Measurements from ENCODE around the gene ARPC1B. TPM values are rescaled to one million over a fixed set of nuclear protein-coding genes. Genes with fewer than 3 reads are reported as not detected.

Gene ARPC1B
- total RNA-seq: 100 to 1,000 TPM; 549 to 734 TPM

DNA sequence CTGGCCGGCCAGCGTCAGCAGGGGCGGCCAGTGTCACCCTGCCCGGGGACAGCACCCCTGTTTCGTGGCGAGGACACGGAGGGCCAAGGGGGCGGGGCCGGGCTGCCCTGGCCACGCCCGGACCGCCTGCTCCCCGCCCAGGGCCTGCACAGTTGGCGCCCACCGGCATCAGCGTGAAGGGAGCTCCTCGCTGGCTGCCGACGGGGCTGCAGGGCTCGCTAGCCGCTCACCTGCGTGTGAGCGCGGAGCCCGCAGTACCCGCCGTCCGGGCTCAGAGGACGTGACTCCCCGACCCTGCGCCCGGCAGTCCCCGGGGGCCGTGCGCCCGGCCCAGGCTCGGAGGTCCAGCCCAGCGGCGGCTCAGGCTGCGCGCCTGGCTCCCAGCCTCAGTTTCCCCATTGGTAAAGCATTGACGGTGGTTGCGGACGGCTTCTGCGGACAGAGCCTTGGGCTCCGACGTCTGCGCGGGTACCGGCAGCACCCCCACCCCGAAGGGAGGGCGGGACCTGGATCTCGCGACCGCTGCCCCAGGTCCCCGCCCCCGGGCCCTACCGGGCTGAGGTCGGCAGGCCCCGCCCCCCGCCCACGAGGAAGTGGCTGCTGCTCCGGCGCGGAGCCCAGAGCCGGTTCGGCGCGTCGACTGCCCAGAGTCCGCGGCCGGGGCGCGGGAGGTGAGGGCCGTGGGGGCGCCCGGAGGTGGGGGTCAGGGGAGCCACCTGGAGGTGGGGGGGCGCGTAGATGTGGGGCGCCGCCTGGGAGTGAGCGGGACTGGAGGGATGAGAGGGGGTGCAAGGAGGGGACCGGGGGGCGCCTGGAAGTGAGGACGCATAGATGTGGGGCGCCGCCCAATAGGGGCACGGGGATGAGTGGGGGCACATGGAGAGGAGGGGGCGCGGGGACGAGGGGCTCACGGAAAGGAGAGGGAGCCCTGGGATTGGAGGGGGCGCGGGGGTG, at the start of gene ARPC1B:
TSS of gene ARPC1B (plus strand) at position 620 of the 954 bp plus-strand sequence. CDS start 10,985 bp downstream, outside the sequence.

DNA sequence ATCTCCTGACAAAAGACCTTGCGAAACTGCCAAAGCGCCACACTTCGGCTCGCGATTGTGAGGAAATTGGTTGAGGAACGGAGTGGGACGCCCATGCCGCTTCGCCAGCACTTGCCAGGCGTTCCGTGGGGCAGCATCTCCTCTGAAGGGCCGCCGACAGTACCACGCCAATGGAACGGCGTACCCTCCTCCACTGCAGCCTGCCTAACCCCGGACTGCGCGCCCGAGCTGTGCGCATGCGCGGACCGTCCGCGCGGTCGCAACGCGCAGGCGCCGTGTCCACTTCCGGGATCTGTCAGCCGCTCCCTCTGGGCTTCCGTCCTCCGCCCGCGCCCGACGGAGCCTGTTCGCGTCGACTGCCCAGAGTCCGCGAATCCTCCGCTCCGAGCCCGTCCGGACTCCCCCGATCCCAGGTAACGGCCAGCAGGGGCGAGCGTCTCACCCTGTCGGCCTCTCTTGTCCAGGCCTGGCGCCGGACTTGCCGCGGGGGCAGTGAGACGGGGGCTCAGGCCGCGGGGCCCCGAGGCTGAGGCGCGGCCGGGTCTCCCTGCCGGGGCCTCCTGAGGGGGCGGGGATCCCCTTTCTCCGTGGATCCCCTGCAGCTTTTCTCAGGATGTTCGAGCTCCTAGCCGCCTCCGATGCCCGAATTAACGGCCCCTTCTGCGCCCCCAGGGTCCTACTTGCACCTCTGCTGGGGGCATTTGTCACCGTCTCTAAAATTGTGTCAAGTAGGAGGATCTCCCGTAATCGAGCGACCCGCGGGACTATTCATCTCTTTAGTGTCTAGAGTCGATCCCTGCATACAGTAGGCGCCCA, 48.7 kb upstream of the ARPC1B start, which contains the start of gene ARPC1A:
TSS of gene ARPC1A (plus strand) at position 307 of the 816 bp plus-strand sequence. CDS start 7,456 bp downstream, outside the sequence.

DNA sequence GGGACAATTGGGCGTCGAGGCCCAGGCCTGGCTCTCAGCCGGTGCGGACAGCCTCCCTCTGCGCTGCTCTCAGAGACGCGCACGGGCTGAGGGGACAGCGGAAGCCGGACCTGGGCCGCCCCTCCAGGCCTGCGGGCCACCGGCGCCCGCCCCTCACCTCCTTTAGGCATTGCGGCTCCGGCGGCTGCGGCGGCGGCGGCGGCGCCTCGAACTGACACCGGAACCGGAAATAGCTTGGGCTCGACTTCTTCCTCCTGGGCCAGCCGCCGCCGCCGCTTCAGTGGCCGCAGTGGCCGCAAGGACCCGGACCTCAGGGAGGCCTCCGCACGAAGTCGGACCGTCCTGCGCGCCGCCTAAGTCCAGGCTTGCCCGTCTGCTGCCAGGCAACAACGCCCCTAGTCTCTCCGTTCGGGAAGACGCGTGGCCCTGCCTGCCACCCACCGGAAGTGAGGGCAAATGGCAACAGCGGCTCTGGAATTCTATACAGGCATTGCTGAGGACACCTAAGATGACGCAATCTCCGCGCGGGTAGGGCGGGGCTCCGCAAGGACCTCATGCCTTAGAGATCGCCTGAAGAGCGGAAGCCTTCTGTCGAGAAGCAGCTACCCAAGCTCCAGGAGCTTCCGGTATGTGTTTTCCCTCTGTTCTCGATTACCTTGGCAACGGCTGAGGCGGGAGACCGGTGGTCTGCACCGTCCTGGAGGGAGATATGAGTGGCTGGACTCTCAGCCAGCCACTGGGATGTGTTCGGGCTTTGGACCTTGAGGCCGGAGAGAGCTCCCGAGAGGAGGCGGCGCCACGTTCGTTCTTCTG, 34.1 kb downstream of the ARPC1B start, which contains the start of the genes BUD31 and PDAP1:
TSS of gene BUD31 (plus strand) at position 591 of the 813 bp plus-strand sequence. CDS start 2,124 bp downstream, outside the sequence.
TSS of gene PDAP1 (minus strand) at position 219 of the 813 bp plus-strand sequence. CDS start at position 170, 49 bp downstream.

DNA sequence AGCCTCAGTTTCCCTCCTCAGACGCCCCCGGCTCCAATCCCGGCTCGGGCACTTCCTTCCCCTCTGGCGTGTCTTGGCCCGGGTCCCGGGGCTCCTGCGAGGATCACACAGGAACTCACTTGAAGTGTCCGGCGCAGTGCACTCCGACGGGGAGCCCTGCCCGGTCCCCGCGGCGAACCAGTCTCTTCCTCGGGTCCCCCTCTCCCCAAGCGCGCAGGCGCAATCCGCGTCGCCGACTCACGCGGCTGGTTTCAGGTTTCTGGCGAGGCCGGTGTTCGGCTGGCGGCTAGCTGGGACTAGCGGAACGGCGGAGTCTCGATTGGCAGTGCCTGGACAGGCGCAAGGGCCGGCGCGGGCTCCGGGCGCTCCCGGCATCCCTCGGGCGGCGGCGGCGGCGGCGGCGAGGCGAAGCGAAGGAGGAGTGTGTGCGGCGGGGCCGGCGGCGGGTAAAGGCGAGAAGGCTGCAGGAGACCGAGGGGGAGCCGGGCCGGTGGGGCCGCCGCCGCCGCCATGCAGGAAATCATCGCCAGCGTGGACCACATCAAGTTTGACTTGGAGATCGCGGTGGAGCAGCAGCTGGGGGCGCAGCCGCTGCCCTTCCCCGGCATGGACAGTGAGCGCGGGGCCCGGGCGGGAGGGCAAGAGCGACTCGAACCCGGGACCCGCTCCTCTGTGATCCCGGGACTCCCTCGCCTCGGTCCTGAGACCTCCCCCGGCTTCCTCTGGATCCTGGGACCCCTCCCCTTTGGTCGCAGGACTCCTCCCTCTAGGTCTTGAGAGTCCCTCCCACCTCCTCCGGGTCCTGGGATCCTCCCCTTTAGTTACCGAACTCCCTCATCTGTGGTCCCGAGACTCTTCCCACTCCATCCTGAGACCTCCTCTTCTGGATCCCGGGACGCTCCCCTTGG, 64.3 kb downstream of the ARPC1B start, which contains the start of the genes CPSF4 and PTCD1:
TSS of gene CPSF4 (plus strand) at position 371 of the 908 bp plus-strand sequence. CDS start at position 511, 140 bp downstream.
TSS of gene PTCD1 (minus strand) at position 226 of the 908 bp plus-strand sequence. CDS start 3,556 bp downstream, outside the sequence.

Other genes with a start within 250 kb of the ARPC1B start
- 10 to 100 TPM; 27.6 to 28.9 TPM for gene SMURF1, start 230.6 kb upstream of the ARPC1B start, total RNA-seq
- not detected for gene KPNA7, start 166.6 kb upstream of the ARPC1B start, total RNA-seq
- gene MYH16, start 101.9 kb upstream of the ARPC1B start, total RNA-seq: under 1 TPM in 1 of 2 donors, not detected in 1; under 0.01 TPM
- 100 to 1,000 TPM; 146 to 188 TPM for gene ARPC1A, start 48.8 kb upstream of the ARPC1B start, total RNA-seq
- gene PDAP1, start 33.9 kb downstream of the ARPC1B start, total RNA-seq: 10 to 100 TPM; 35.8 to 44.3 TPM
- 100 to 1,000 TPM in 1 of 2 donors, 10 to 100 TPM in 1; 85.0 to 108 TPM for gene BUD31, start 34.2 kb downstream of the ARPC1B start, total RNA-seq
- 10 to 100 TPM in 1 of 2 donors, 1 to 10 TPM in 1; 7.2 to 10.3 TPM for gene PTCD1, start 64.1 kb downstream of the ARPC1B start, total RNA-seq
- 10 to 100 TPM; 24.4 to 28.3 TPM for gene CPSF4, start 64.2 kb downstream of the ARPC1B start, total RNA-seq
- gene ATP5MF, start 91.4 kb downstream of the ARPC1B start, total RNA-seq: 100 to 1,000 TPM; 642 to 691 TPM
- gene ZNF789, start 98.2 kb downstream of the ARPC1B start, total RNA-seq: 10 to 100 TPM in 1 of 2 donors, 1 to 10 TPM in 1; 8.6 to 14.3 TPM
- gene ZNF394, start 125.6 kb downstream of the ARPC1B start, total RNA-seq: 10 to 100 TPM; 29.3 to 30.3 TPM
- gene ZKSCAN5, start 129.9 kb downstream of the ARPC1B start, total RNA-seq: 10 to 100 TPM; 13.1 to 14.3 TPM
- gene FAM200A, start 177.4 kb downstream of the ARPC1B start, total RNA-seq: 1 to 10 TPM; 7.0 to 7.6 TPM
- gene ZNF655, start 183.9 kb downstream of the ARPC1B start, total RNA-seq: 10 to 100 TPM; 48.6 to 53.3 TPM
- gene TMEM225B, start 223.5 kb downstream of the ARPC1B start, total RNA-seq: under 1 TPM; under 0.01 to 0.33 TPM
- gene ZSCAN25, start 242.2 kb downstream of the ARPC1B start, total RNA-seq: 10 to 100 TPM in 1 of 2 donors, 1 to 10 TPM in 1; 8.9 to 15.3 TPM

Data from melanocyte of skin (primary cell).